HG03045 (cell line): ENCODE measurements around the gene PRDM5.

ENCODE experiments used
- ATAC-seq: cut with Tn5 transposase; IDR thresholded peaks from one replicate; pipeline ENCODE4 v1.9.1; 2021; ENCODE audit warnings: mild to moderate bottlenecking, moderate library complexity; ENCODE audit not compliant: unreplicated experiment

Gene PRDM5

DNA sequence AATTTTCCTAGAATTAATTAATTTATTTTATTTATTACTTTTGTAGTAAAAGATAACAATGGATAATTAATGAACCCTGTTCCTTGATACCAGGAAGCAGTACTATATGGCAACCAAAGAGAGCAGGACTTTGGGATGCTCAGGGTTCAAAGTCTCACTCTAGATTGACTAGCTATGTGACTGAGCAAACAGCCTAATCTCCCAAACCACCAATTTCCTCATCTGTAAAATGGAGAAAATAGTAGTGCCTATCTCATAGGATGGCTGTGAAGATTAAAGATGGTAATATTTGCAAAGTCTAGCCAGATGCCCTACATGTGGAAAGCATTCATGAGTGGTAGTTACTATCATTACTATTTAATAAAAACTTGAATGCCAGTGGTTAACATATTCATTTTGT lies 97.6 kb downstream of the PRDM5 start:
- ATAC-seq, result no peak

- ATAC-seq, result no peak
Observed at GRCh38 chr4:120821977-120822376, 100.5 kb downstream of the PRDM5 start.

GRCh38 chr4:120821029-120821428 lies 101.5 kb downstream of the PRDM5 start:
- no peak for ATAC-seq

DNA sequence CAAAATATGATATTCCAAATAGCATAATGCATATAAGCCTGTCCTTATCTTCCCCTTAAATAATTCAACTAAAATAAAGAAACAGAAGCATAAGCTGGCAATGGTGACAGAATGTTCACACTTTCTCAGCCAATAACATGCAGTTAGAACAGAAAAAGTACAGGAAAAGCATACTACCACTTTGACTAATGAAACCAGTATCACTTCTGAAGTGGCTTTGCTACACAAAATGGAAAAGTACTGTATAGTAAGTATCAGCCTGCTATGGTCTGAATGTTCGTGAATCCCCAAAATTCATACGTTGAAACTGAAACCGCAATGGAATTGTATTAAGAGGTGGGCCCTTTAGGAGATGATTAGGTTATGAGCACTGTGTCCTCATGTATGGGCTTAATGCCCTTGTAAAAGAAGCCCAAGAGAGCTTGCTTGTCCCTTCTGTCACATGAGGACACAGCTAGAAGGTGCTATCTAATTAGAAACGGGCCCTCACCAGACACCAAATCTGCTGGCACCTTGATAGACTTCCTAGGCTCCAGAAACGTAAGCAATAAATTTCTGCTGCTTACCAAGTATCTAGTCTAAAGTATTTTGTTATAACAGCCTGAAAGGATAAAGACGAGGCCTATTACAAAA lies 102.6 kb downstream of the PRDM5 start:
- ATAC-seq, result no peak

GRCh38 chr4:120816296-120816965 lies 106.1 kb downstream of the PRDM5 start:
- ATAC-seq, result no peak

DNA sequence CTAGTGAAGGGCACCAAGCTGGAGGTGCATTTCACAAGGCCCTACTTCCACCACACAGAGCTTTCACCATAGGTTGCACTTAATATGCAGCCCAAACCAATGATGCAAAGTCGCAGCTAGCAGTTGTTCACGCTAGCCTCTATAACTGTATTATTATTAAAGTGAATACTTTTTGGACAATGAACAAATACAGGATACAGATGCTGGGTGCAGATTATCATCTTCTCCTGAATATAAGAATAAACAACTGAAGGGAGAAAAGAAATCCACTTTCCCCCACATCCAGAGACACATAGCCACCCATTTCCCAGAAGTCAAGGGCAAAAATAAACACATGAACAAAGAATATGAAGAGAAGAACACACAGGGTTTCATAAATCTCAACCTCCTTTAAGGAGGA lies 107.2 kb downstream of the PRDM5 start:
- ATAC-seq, result no peak

DNA sequence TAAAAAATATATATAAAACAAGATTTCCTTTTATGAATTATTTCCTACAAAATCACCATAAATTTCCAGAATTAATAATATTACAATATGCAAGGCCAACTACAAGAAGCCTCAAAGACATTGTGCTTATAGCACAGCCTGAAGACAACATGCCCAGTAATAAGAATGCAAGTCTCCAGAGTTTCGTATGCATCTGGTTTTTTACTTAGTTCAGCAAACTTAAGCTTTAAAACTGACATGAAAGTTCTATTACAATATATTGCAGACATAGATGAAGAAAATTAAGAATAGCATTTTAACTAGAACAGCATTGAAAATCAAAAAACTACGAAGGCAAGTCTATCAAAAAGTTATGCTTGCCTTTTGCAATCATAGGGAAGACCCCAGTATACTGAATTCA lies 107.6 kb downstream of the PRDM5 start:
- ATAC-seq, result no peak

- ATAC-seq, result no peak
Observed at GRCh38 chr4:120812216-120812615, 110.3 kb downstream of the PRDM5 start.

DNA sequence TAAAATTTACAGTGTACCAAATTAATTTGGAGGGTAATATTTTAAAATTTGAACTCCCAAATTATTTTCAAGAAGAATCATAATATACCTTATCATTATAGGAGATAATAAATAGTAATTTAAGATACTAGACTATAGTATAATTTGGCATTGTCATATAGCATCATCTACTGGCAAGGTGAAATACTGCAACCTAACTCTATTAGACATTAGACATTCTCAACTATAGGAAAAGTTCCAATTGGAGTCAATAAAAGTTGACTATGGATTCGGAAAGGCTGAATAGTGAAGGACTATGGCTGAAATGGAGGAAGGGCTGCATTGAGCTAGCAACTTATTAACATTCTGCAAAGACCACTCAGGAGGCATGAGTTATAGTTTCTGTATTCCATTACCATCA lies 113.0 kb downstream of the PRDM5 start:
- ATAC-seq, result no peak

- ATAC-seq, result no peak
Observed at GRCh38 chr4:120808475-120809141, 113.9 kb downstream of the PRDM5 start.

DNA sequence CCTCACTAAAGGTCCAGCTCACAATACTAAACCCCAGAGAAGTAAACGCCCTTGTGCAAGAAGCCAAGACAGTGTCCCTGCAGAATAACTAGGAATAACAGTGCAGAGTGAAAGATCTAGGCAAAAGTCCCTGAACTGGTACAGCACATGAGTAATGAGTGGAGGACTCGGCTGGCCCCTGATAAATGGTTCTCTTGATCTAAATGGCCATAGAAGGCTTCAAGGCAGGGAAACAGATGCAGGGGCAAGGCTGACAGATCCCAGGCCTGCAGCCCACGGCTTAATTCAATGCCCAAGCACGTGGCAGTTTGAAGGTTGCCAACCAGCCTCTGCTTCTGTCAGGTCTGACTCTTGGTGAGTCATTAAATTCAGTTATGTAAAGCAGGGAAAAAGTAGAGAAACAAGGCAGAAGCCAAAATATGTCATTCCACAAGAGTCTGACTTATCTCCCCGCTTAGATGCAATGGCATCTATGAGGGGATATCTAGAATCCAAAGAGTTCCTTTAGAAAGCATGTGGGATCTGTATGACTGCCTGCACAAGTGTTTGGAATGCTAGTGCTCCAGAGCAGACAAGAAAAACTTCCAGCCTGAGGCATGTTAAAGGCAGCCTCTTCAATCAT lies 121.3 kb downstream of the PRDM5 start:
- no peak for ATAC-seq

- ATAC-seq, result no peak
Observed at GRCh38 chr4:120798570-120798969, 124.0 kb downstream of the PRDM5 start.

GRCh38 chr4:120796271-120796670 lies 126.3 kb downstream of the PRDM5 start:
- ATAC-seq, result no peak

DNA sequence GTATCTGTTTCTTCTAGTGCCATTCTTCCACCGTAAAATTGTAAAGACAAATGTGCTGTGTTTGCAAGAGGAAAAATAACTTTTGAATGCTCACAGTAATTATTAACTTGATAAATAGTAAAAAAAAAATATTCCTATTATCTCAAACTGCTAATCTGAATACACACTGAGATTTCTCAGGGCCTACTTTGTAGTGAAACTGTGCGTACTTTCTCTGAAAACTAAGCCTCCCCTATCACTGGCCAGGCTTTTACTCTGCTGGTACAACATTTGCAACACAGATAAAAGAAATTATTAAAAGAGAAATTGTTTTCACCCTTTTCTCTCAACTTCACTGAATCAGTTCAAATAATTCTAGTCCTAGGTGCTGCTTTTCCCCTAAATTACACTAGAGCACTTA lies 137.3 kb downstream of the PRDM5 start:
- no peak for ATAC-seq

- ATAC-seq, result no peak
Observed at GRCh38 chr4:120777459-120777858, 145.1 kb downstream of the PRDM5 start.

GRCh38 chr4:120775431-120775830 lies 147.1 kb downstream of the PRDM5 start:
- no peak for ATAC-seq

- ATAC-seq, result no peak
Observed at GRCh38 chr4:120773641-120774040, 148.9 kb downstream of the PRDM5 start.

- ATAC-seq, result no peak
Observed at GRCh38 chr4:120771907-120772306, 150.6 kb downstream of the PRDM5 start.

DNA sequence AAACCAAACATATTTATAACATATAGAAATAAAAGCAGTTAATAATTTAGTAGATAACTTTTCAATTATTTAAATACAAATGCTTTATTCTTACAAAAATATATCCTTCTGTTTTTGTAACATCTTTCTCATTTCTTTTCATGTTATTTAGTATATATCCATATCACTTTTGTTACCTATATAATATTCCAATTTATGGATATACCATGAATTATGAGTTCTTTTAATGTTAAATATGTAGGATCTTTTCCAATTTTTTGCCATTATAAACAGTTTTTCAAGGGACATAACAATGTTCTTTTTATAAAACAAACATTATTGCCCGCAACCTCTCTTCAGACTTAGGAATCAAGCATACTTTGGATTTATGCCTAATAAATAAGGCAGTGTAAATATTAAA lies 151.6 kb downstream of the PRDM5 start:
- no peak for ATAC-seq

DNA sequence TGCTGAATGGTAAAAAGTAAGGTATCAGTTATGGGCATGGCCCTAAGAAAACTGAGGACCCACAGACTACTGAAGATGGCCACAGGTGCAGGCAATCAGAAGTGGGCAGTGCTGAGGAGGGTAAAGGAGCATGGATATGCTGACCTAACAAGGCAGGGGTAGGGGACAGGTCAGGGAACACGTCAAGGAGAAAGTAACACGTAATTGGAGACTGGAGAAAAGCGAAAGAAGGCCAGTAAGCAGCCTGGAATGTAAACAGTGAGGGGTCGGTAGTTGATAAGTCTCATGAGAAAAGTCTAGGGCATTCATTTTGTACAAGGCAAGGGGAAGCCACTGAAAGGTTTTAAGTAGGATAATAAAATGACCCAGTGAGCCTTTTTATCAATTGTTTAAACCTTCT lies 153.3 kb downstream of the PRDM5 start:
- ATAC-seq, result no peak

GRCh38 chr4:120765260-120765680 lies 157.3 kb downstream of the PRDM5 start:
- no peak for ATAC-seq

DNA sequence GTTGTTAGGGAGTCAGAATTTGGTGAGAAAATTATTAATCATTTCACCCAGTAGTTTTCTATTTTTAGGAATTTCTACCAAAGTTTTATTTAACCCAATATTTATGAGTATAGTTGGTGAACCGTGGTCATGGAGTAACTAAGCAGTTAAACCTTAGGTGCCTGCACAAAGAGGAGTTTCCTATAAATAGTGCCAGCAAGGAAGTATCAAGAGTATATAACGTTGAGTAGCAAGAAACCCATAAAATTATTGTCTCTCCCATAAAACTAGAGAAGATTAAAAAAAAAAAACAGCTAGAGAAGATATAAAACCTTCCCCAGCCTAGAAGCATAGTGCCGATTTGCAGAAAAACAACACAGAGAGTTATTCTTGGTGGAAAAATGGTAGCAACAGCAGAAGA lies 158.9 kb downstream of the PRDM5 start:
- ATAC-seq, result no peak
